Measurements from ENCODE around the gene LARGE1. TPM values are rescaled to one million over a fixed set of nuclear protein-coding genes. Genes with fewer than 3 reads are reported as not detected.

LARGE1 gene
- total and polyA plus RNA-seq, 9 of the 15 experiments (the other 6 are each of a cell fraction or from before 2014, with no cell fraction given): 0.01 to 0.66 (median 0.14) TPM; not detected in 2

DNA sequence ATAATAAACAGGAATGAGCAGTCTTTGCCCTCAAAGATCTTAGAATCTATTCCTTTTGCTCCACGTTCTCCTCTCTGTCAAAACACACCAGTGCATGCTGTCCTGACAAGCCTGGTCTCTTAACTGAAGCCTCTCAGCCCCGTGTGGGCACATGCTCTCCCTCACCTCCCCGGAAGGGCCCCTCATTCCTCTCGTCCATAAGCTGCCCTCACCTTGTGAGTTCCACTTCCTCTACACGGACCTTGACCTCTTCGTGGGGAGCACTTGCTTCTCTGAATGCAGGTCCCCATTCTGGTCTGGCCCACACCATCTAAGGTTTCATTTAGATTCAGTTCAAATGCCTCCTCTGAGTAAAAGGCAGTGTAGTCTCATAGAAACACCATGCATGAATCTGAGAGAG lies 449.8 kb downstream of the LARGE1 start:
- H3K4me2 ChIP-seq (ENCODE audit: insufficient read depth, low read length): no peak overlapping the region
- intact Hi-C loops (cut with micrococcal nuclease): no loop called here
- H3K27ac ChIP-seq (ENCODE audit: extremely low read depth, low read depth, low read length): no peak overlapping the region
- ATAC-seq: no peak
- H3K9me3 ChIP-seq (replicated peaks; ENCODE audit: control insufficient read depth, insufficient read depth, low read depth, low read length): no peaks in the 10 kb centered on the region
- 0% methylated on average over 2 of the region's 6 CpGs for WGBS (ENCODE audit: insufficient coverage, low coverage, missing lambda C conversion rate)
- no peak overlapping the region for H3K9ac ChIP-seq (ENCODE audit: insufficient read depth in 1 of 2, low read depth in 2 of 2, low read length in 2 of 2)
- no peaks in the 10 kb centered on the region for H3K9me1 ChIP-seq (ENCODE audit: control insufficient read depth, insufficient read depth, low read length)
- H2AFZ ChIP-seq (ENCODE audit: low read depth, low read length): no peak overlapping the region
- in situ Hi-C loops (cut with MboI): no loop called here
- no TSS peak for BruUV-seq (replicated peaks)
- DNase-seq (ENCODE audit: extremely low read depth in 1 of 4, low spot score in 3 of 4): no peak
- no peaks in the 10 kb centered on the region for H3K79me2 ChIP-seq (ENCODE audit: control insufficient read depth, insufficient read depth, low read length)
- FAIRE-seq: no peak
- CTCF ChIA-PET (ENCODE audit: low intra/inter-chr PET ratio): no interaction called here
- H3K4me1 ChIP-seq (replicated peaks in 1 of 2; ENCODE audit: control insufficient read depth in 2 of 2, insufficient read depth in 2 of 2, low read length in 2 of 2): no peaks in the 10 kb centered on the region
- H3K36me3 ChIP-seq (ENCODE audit: control insufficient read depth, insufficient read depth, low read length): no peaks in the 10 kb centered on the region
- TF ChIP-seq, protein P1, sequence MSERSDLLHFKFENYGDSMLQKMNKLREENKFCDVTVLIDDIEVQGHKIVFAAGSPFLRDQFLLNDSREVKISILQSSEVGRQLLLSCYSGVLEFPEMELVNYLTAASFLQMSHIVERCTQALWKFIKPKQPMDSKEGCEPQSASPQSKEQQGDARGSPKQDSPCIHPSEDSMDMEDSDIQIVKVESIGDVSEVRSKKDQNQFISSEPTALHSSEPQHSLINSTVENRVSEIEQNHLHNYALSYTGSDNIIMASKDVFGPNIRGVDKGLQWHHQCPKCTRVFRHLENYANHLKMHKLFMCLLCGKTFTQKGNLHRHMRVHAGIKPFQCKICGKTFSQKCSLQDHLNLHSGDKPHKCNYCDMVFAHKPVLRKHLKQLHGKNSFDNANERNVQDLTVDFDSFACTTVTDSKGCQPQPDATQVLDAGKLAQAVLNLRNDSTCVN (CRISPR knock-in tag; IDR thresholded peaks at IDR 0.05): no peak
- TF ChIP-seq MTA3 (IDR thresholded peaks at IDR 0.05; ENCODE audit: borderline replicate concordance) (no peak), ATF7 (IDR thresholded peaks at IDR 0.05) (no peak), ARID2 (IDR thresholded peaks at IDR 0.05) (no peak), SNRNP70 (optimal IDR thresholded peaks at IDR 0.05; ENCODE audit: low read depth, low read length) (no peak)
- POLR2A ChIA-PET: no interaction called here
- no peaks in the 10 kb centered on the region for H3K27me3 ChIP-seq (ENCODE audit: control insufficient read depth in 2 of 2, insufficient read depth in 2 of 2, low read length in 2 of 2)
- H4K20me1 ChIP-seq (replicated peaks; ENCODE audit: control insufficient read depth, insufficient read depth, low read length): no peaks in the 10 kb centered on the region
- no peak overlapping the region for H3K4me3 ChIP-seq

DNA sequence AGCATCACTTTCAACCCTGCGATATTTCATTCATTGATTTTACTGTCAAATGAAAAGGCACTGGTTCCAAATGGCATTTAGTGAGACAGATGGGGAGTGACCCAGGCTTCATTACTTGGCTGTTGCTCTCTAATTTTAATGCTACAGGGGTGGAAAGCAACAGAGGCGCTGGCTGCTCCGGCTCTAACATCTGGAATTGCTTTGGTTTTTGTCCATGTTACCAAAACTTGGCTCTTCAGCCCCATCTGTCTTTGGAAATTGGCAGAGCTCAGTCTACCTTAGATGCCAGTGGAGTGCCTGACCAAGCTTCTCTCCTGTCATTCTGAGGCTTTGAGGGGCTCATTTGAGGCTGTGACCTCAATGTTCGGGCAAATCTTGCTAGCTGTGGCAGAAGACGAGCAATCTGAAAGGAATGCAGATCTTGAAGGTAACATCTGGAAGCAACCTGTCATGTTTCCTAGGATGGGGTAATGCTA lies 452.6 kb downstream of the LARGE1 start:
- DNase-seq (ENCODE audit: extremely low read depth in 1 of 4, low spot score in 3 of 4) (no peak), ATAC-seq (no peak), FAIRE-seq (no peak)
- BruUV-seq (replicated peaks): no TSS peak
- intact Hi-C loops (cut with micrococcal nuclease): no loop called here
- H3K27me3 ChIP-seq (ENCODE audit: control insufficient read depth in 2 of 2, insufficient read depth in 2 of 2, low read length in 2 of 2): no peaks in the 10 kb centered on the region
- no peak overlapping the region for H3K9ac ChIP-seq (ENCODE audit: insufficient read depth in 1 of 2, low read depth in 2 of 2, low read length in 2 of 2)
- no peaks in the 10 kb centered on the region for H3K79me2 ChIP-seq (ENCODE audit: control insufficient read depth, insufficient read depth, low read length)
- H4K20me1 ChIP-seq (replicated peaks; ENCODE audit: control insufficient read depth, insufficient read depth, low read length): no peaks in the 10 kb centered on the region
- in situ Hi-C loops (cut with MboI): no loop called here
- H3K9me1 ChIP-seq (ENCODE audit: control insufficient read depth, insufficient read depth, low read length): no peaks in the 10 kb centered on the region
- 0% methylated on average over 5 of the region's 5 CpGs for whole genome bisulfite sequencing (ENCODE audit: insufficient coverage, low coverage, missing lambda C conversion rate)
- H3K27ac ChIP-seq (ENCODE audit: extremely low read depth, low read depth, low read length): no peak overlapping the region
- no peaks in the 10 kb centered on the region for H3K9me3 ChIP-seq (replicated peaks; ENCODE audit: control insufficient read depth, insufficient read depth, low read depth, low read length)
- no peak overlapping the region for H3K4me2 ChIP-seq (ENCODE audit: insufficient read depth, low read length)
- no peak overlapping the region for H3K4me3 ChIP-seq
- no peaks in the 10 kb centered on the region for H3K4me1 ChIP-seq (replicated peaks in 1 of 2; ENCODE audit: control insufficient read depth in 2 of 2, insufficient read depth in 2 of 2, low read length in 2 of 2)
- ChIA-PET CTCF (ENCODE audit: low intra/inter-chr PET ratio) (no interaction called here), POLR2A (interaction anchor here (0.6 kb wide), 1 partner anchor 43 kb away, joined by 3 read pairs; no protein-coding TSS in a partner anchor)
- H3K36me3 ChIP-seq (ENCODE audit: control insufficient read depth, insufficient read depth, low read length): no peaks in the 10 kb centered on the region
- no peak overlapping the region for H2AFZ ChIP-seq (ENCODE audit: low read depth, low read length)
- no peak for TF ChIP-seq BRCA1 (IDR thresholded peaks at IDR 0.05)
- no peak for TF ChIP-seq BRCA1 (CRISPR knock-in tag; IDR thresholded peaks at IDR 0.05)
- no peak for TF ChIP-seq KLF16 (IDR thresholded peaks at IDR 0.05)
- TF ChIP-seq, protein P2, sequence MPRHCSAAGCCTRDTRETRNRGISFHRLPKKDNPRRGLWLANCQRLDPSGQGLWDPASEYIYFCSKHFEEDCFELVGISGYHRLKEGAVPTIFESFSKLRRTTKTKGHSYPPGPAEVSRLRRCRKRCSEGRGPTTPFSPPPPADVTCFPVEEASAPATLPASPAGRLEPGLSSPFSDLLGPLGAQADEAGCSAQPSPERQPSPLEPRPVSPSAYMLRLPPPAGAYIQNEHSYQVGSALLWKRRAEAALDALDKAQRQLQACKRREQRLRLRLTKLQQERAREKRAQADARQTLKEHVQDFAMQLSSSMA (CRISPR knock-in tag; IDR thresholded peaks at IDR 0.05): no peak
- TF ChIP-seq PTTG1 (tag; IDR thresholded peaks at IDR 0.05; ENCODE audit: low read depth): no peak
- TF ChIP-seq, protein P3, sequence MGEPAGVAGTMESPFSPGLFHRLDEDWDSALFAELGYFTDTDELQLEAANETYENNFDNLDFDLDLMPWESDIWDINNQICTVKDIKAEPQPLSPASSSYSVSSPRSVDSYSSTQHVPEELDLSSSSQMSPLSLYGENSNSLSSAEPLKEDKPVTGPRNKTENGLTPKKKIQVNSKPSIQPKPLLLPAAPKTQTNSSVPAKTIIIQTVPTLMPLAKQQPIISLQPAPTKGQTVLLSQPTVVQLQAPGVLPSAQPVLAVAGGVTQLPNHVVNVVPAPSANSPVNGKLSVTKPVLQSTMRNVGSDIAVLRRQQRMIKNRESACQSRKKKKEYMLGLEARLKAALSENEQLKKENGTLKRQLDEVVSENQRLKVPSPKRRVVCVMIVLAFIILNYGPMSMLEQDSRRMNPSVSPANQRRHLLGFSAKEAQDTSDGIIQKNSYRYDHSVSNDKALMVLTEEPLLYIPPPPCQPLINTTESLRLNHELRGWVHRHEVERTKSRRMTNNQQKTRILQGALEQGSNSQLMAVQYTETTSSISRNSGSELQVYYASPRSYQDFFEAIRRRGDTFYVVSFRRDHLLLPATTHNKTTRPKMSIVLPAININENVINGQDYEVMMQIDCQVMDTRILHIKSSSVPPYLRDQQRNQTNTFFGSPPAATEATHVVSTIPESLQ (CRISPR knock-in tag; IDR thresholded peaks at IDR 0.05): no peak
- no peak for TF ChIP-seq ILF3 (IDR thresholded peaks at IDR 0.05; ENCODE audit: borderline replicate concordance)

Measured in K562 (cell line).